Measurements from ENCODE around the gene EPN3. TPM values are rescaled to one million over a fixed set of nuclear protein-coding genes. Genes with fewer than 3 reads are reported as not detected.

EPN3 gene
- total and polyA plus RNA-seq, 8 donors: 6.4 to 117 (median 45.1) TPM

Other genes starting within 250 kb of the EPN3 start
- 100 to 1,000 TPM in 3 of 5 donors, 10 to 100 TPM in 2; 52.7 to 166 (median 121) TPM for gene XYLT2, start 186.6 kb upstream of the EPN3 start, total RNA-seq
- 100 to 1,000 TPM in 1 of 3 donors, 10 to 100 TPM in 2; 57.4 to 134 (median 72.5) TPM for gene XYLT2, start 186.6 kb upstream of the EPN3 start, polyA plus RNA-seq
- gene MRPL27, start 159.6 kb upstream of the EPN3 start, total RNA-seq: 10 to 100 TPM; 25.0 to 67.7 (median 44.4) TPM
- 100 to 1,000 TPM; 175 to 258 (median 219) TPM for gene MRPL27, start 159.6 kb upstream of the EPN3 start, polyA plus RNA-seq
- gene EME1, start 159.5 kb upstream of the EPN3 start, total RNA-seq: 10 to 100 TPM in 1 of 5 donors, 1 to 10 TPM in 2, under 1 TPM in 1, not detected in 1; 0.87 to 15.8 (median 3.7) TPM
- gene EME1, start 159.5 kb upstream of the EPN3 start, polyA plus RNA-seq: 1 to 10 TPM in 2 of 3 donors, not detected in 1; 1.2 to 2.0 TPM
- 100 to 1,000 TPM in 2 of 5 donors, 10 to 100 TPM in 3; 40.8 to 117 (median 77.1) TPM for gene LRRC59, start 135.2 kb upstream of the EPN3 start, total RNA-seq
- gene LRRC59, start 135.2 kb upstream of the EPN3 start, polyA plus RNA-seq: 10 to 100 TPM; 32.2 to 76.7 (median 75.3) TPM
- 100 to 1,000 TPM in 3 of 5 donors, 10 to 100 TPM in 2; 16.1 to 172 (median 103) TPM for gene ACSF2, start 106.5 kb upstream of the EPN3 start, total RNA-seq
- 10 to 100 TPM; 44.7 to 86.8 (median 49.1) TPM for gene ACSF2, start 106.5 kb upstream of the EPN3 start, polyA plus RNA-seq
- gene CHAD, start 63.9 kb upstream of the EPN3 start, total RNA-seq: 10 to 100 TPM in 2 of 5 donors, under 1 TPM in 2, not detected in 1; 0.45 to 12.0 (median 6.0) TPM
- 1 to 10 TPM; 2.6 to 8.5 (median 4.9) TPM for gene CHAD, start 63.9 kb upstream of the EPN3 start, polyA plus RNA-seq
- 10 to 100 TPM; 18.7 to 54.8 (median 22.0) TPM for gene RSAD1, start 53.9 kb upstream of the EPN3 start, total RNA-seq
- 10 to 100 TPM; 23.9 to 29.4 (median 28.7) TPM for gene RSAD1, start 53.9 kb upstream of the EPN3 start, polyA plus RNA-seq
- gene MYCBPAP, start 24.3 kb upstream of the EPN3 start, total RNA-seq: 1 to 10 TPM in 3 of 5 donors, not detected in 2; 1.1 to 2.7 (median 2.6) TPM
- under 1 TPM in 2 of 3 donors, not detected in 1; 0.25 to 0.31 TPM for gene MYCBPAP, start 24.3 kb upstream of the EPN3 start, polyA plus RNA-seq
- gene SPATA20, start 14.4 kb downstream of the EPN3 start, total RNA-seq: 1,000 to 10,000 TPM in 1 of 5 donors, 100 to 1,000 TPM in 3, 10 to 100 TPM in 1; 45.0 to 1,214 (median 194) TPM
- 10 to 100 TPM; 24.8 to 58.6 (median 40.6) TPM for gene SPATA20, start 14.4 kb downstream of the EPN3 start, polyA plus RNA-seq
- gene CACNA1G, start 28.0 kb downstream of the EPN3 start, total RNA-seq: 1 to 10 TPM in 2 of 5 donors, not detected in 3; 2.0 to 3.7 TPM
- under 1 TPM in 2 of 3 donors, not detected in 1; 0.06 to 0.10 TPM for gene CACNA1G, start 28.0 kb downstream of the EPN3 start, polyA plus RNA-seq
- gene ABCC3, start 102.1 kb downstream of the EPN3 start, total RNA-seq: 1,000 to 10,000 TPM in 1 of 5 donors, 100 to 1,000 TPM in 4; 139 to 1,043 (median 270) TPM
- gene ABCC3, start 102.1 kb downstream of the EPN3 start, polyA plus RNA-seq: 10 to 100 TPM; 13.6 to 46.4 (median 23.9) TPM
- 10 to 100 TPM in 4 of 5 donors, 1 to 10 TPM in 1; 7.5 to 36.6 (median 23.2) TPM for gene ANKRD40, start 175.2 kb downstream of the EPN3 start, total RNA-seq
- gene ANKRD40, start 175.2 kb downstream of the EPN3 start, polyA plus RNA-seq: 10 to 100 TPM in 2 of 3 donors, 1 to 10 TPM in 1; 8.3 to 18.8 (median 16.0) TPM
- gene LUC7L3, start 186.9 kb downstream of the EPN3 start, total RNA-seq: 100 to 1,000 TPM; 170 to 429 (median 221) TPM
- 1,000 to 10,000 TPM in 1 of 3 donors, 100 to 1,000 TPM in 1, 10 to 100 TPM in 1; 63.4 to 1,211 (median 106) TPM for gene LUC7L3, start 186.9 kb downstream of the EPN3 start, polyA plus RNA-seq
- gene ANKRD40CL, start 234.8 kb downstream of the EPN3 start, total RNA-seq: 10 to 100 TPM in 1 of 5 donors, 1 to 10 TPM in 2, not detected in 2; 1.4 to 19.4 (median 2.8) TPM
- 1 to 10 TPM in 1 of 3 donors, under 1 TPM in 1, not detected in 1; 0.40 to 7.0 TPM for gene ANKRD40CL, start 234.8 kb downstream of the EPN3 start, polyA plus RNA-seq